Vagina (tissue), 2 donors: ENCODE data around the gene CHST9. TPM values are rescaled to one million over a fixed set of nuclear protein-coding genes. Genes with fewer than 3 reads are reported as not detected.

Experiments
- DNase-seq, 2 donors: peaks; one replicate each; pipeline ENCODE4 v3.0.0-alpha.2; 2017; ENCODE audit errors: extremely low spot score in 2 of 2
- H3K27ac ChIP-seq: fragments of 200-600 bp; sonication (generic); one replicate; pipeline ENCODE4 v1.5.1; 2019
- H3K27me3 ChIP-seq: fragments of 200-600 bp; sonication (generic); one replicate; pipeline ENCODE4 v1.5.1; 2019
- H3K36me3 ChIP-seq, 2 donors: fragments of 200-600 bp; sonication (generic); one replicate each; pipeline ENCODE4 v1.5.1; 2017 to 2019
- H3K4me1 ChIP-seq: fragments of 200-600 bp; sonication (generic); one replicate; pipeline ENCODE4 v1.5.1; 2019
- H3K4me3 ChIP-seq, 2 donors: fragments of 200-600 bp; sonication (generic); 1 replicate in 1 of 2; 2 replicates in 1 of 2; pipeline ENCODE4 v1.5.1; 2016 to 2019
- H3K9me3 ChIP-seq: fragments of 200-600 bp; sonication (generic); one replicate; pipeline ENCODE4 v1.5.1; 2019
- CTCF ChIP-seq, 3 experiments: fragments of 450-650 bp in 2 of 3; fragments of 200-600 bp in 1 of 3; sonication (generic) in 1 of 3; IDR thresholded peaks; one replicate each; pipeline ENCODE4 v1.5.1; 2017 to 2019; ENCODE audit warnings: antibody characterized with exemption in 3 of 3, mild to moderate bottlenecking in 2 of 3, moderate library complexity in 2 of 3
- POLR2A ChIP-seq, 2 donors: fragments of 450-650 bp; IDR thresholded peaks; one replicate each; pipeline ENCODE4 v1.6.1; 2017; ENCODE audit warnings: antibody characterized with exemption in 2 of 2, mild to moderate bottlenecking in 2 of 2, moderate library complexity in 2 of 2
- POLR2AphosphoS5 ChIP-seq, 2 donors: sonication (generic); formaldehyde crosslinking; IDR thresholded peaks; one replicate each; pipeline ENCODE4 v1.9.0; 2017; ENCODE audit warnings: antibody characterized with exemption in 2 of 2, mild to moderate bottlenecking in 2 of 2, low read depth in 1 of 2; ENCODE audit not compliant: insufficient read depth in 1 of 2
- intact Hi-C: fragments of 100-400 bp; cut with DNase I; formaldehyde crosslinking; loops from one replicate; pipeline ENCODE4 v1.15.1; 2023
- total RNA-seq: library from RNA; depleted of rRNA; stranded (reverse); fragments of >200 nt; gene quantifications from one replicate; pipeline ENCODE4 v1.2.3, GENCODE V29; 2016

The CHST9 gene
- total RNA-seq, 1 donor from 2014 or later = 0.74 TPM

- Histone ChIP-seq H3K27ac (no peak overlapping the region), H3K4me3 (peak overlapping the region; percentile 43 to 49), H3K4me1 (no peaks in the 10 kb centered on the region), H3K36me3 (no peaks in the 10 kb centered on the region), H3K9me3 (no peaks in the 10 kb centered on the region), H3K27me3 (no peaks in the 10 kb centered on the region)
- intact Hi-C loops = no loop called here
- no peak for TF ChIP-seq POLR2A (IDR thresholded peaks at IDR 0.05)
- no peak for TF ChIP-seq CTCF (IDR thresholded peaks at IDR 0.05)
- TF ChIP-seq POLR2AphosphoS5 (IDR thresholded peaks at IDR 0.05; ENCODE audit: insufficient read depth in 1 of 2, low read depth in 1 of 2) = no peak
- no peak for DNase-seq
Measured at GRCh38 chr18:27184115-27185024, 738 bp downstream of the CHST9 start.

- intact Hi-C loops = no loop called here
- Histone ChIP-seq H3K27me3 (no peaks in the 10 kb centered on the region), H3K4me1 (no peaks in the 10 kb centered on the region), H3K27ac (no peak overlapping the region), H3K9me3 (no peaks in the 10 kb centered on the region), H3K36me3 (no peaks in the 10 kb centered on the region), H3K4me3 (no peak overlapping the region)
- no peak for TF ChIP-seq POLR2A (IDR thresholded peaks at IDR 0.05)
- no peak for TF ChIP-seq POLR2AphosphoS5 (IDR thresholded peaks at IDR 0.05; ENCODE audit: insufficient read depth in 1 of 2, low read depth in 1 of 2)
- no peak for TF ChIP-seq CTCF (IDR thresholded peaks at IDR 0.05)
- DNase-seq = no peak
Measured at GRCh38 chr18:27181726-27182125, 3.4 kb downstream of the CHST9 start.

GRCh38 chr18:27178424-27178823 lies 6.7 kb downstream of the CHST9 start:
- intact Hi-C loops = no loop called here

GRCh38 chr18:27175914-27176313 lies 9.2 kb downstream of the CHST9 start:
- no peaks in the 10 kb centered on the region for H3K27me3 ChIP-seq
- no peak overlapping the region for H3K27ac ChIP-seq
- H3K9me3 ChIP-seq = no peaks in the 10 kb centered on the region
- H3K4me1 ChIP-seq = no peaks in the 10 kb centered on the region
- DNase-seq = no peak
- TF ChIP-seq CTCF (IDR thresholded peaks at IDR 0.05) = no peak
- no peak for TF ChIP-seq POLR2AphosphoS5 (IDR thresholded peaks at IDR 0.05; ENCODE audit: insufficient read depth in 1 of 2, low read depth in 1 of 2)
- TF ChIP-seq POLR2A (IDR thresholded peaks at IDR 0.05) = no peak
- no peak overlapping the region for H3K4me3 ChIP-seq
- intact Hi-C loops = no loop called here
- H3K36me3 ChIP-seq = no peaks in the 10 kb centered on the region

More at GRCh38 chr18:27178424-27178823, 6.7 kb downstream of the CHST9 start:
- H3K9me3 ChIP-seq = no peaks in the 10 kb centered on the region
- no peaks in the 10 kb centered on the region for H3K36me3 ChIP-seq
- H3K27me3 ChIP-seq = no peaks in the 10 kb centered on the region
- TF ChIP-seq POLR2AphosphoS5 (IDR thresholded peaks at IDR 0.05; ENCODE audit: insufficient read depth in 1 of 2, low read depth in 1 of 2) (no peak), CTCF (IDR thresholded peaks at IDR 0.05) (no peak), POLR2A (IDR thresholded peaks at IDR 0.05) (no peak)
- H3K4me1 ChIP-seq = no peaks in the 10 kb centered on the region
- no peak overlapping the region for H3K4me3 ChIP-seq
- H3K27ac ChIP-seq = no peak overlapping the region
- no peak for DNase-seq

- no peak for DNase-seq
- no peaks in the 10 kb centered on the region for H3K9me3 ChIP-seq
- H3K4me3 ChIP-seq = no peak overlapping the region
- TF ChIP-seq POLR2A (IDR thresholded peaks at IDR 0.05) (no peak), POLR2AphosphoS5 (IDR thresholded peaks at IDR 0.05; ENCODE audit: insufficient read depth in 1 of 2, low read depth in 1 of 2) (no peak), CTCF (IDR thresholded peaks at IDR 0.05) (no peak)
- intact Hi-C loops = no loop called here
- H3K27me3 ChIP-seq = no peaks in the 10 kb centered on the region
- H3K36me3 ChIP-seq = no peaks in the 10 kb centered on the region
- H3K27ac ChIP-seq = no peak overlapping the region
- H3K4me1 ChIP-seq = no peaks in the 10 kb centered on the region
Measured at GRCh38 chr18:27175245-27175644, 9.9 kb downstream of the CHST9 start.
